CD4-positive, CD25-positive, alpha-beta regulatory T cell (primary cell): Measurements from ENCODE around the gene DUSP22. TPM values are rescaled to one million over a fixed set of nuclear protein-coding genes. Genes with fewer than 3 reads are reported as not detected.
A peak's percentile ranks its signal among the peaks of the same experiment; 100 is the strongest.

Source experiments
- ATAC-seq, 2 donors: fragments of 150-1000 bp; cut with Tn5 transposase; one replicate each; pipeline ENCODE4 v1.10.0; 2021; ENCODE audit warnings: low read depth in 2 of 2, moderate number of reproducible peaks in 2 of 2, moderate library complexity in 1 of 2
- DNase-seq, 3 donors: peaks; one replicate each; pipeline versions ENCODE4 v3.0.0 to v3.0.0-alpha.2; 2012 to 2022; ENCODE audit warnings: mixed read lengths in 1 of 3
- H3K27ac ChIP-seq: one replicate; pipeline ENCODE4 v1.7.0; 2013; ENCODE audit warnings: mild to moderate bottlenecking, low read length; ENCODE audit not compliant: insufficient read depth, poor library complexity, severe bottlenecking
- H3K27me3 ChIP-seq: one replicate; pipeline ENCODE4 v1.7.0; 2013; ENCODE audit warnings: low read length; ENCODE audit not compliant: control insufficient read depth, insufficient read depth
- H3K36me3 ChIP-seq: one replicate; pipeline ENCODE4 v1.7.0; 2013; ENCODE audit warnings: mild to moderate bottlenecking, low read length, moderate library complexity; ENCODE audit not compliant: control insufficient read depth, insufficient read depth
- H3K4me1 ChIP-seq: 2 replicates; pipeline ENCODE4 v1.7.0; 2013; ENCODE audit warnings: mild to moderate bottlenecking, low read length; ENCODE audit not compliant: insufficient read depth, control insufficient read depth, poor library complexity, severe bottlenecking
- H3K4me3 ChIP-seq: one replicate; pipeline ENCODE4 v1.7.0; 2013; ENCODE audit warnings: low read depth, mild to moderate bottlenecking, low read length, moderate library complexity
- H3K9me3 ChIP-seq, 2 experiments: 1 replicate in 1 of 2; 2 replicates in 1 of 2; pipeline ENCODE4 v1.7.0; 2013; ENCODE audit warnings: low read length in 2 of 2, mild to moderate bottlenecking in 1 of 2, moderate library complexity in 1 of 2; ENCODE audit not compliant: control insufficient read depth in 2 of 2
- H3K27ac Mint-ChIP-seq, 3 donors: one replicate each; pipeline ENCODE4 v1.8.0; 2020 to 2022; ENCODE audit warnings: mild to moderate bottlenecking in 3 of 3, mixed read lengths in 3 of 3, moderate library complexity in 2 of 3
- H3K27me3 Mint-ChIP-seq: one replicate; pipeline ENCODE4 v1.8.0; 2022; ENCODE audit warnings: mild to moderate bottlenecking, mixed read lengths
- H3K36me3 Mint-ChIP-seq: one replicate; pipeline ENCODE4 v1.8.0; 2020; ENCODE audit warnings: mixed read lengths
- H3K4me1 Mint-ChIP-seq, 4 donors: one replicate each; pipeline ENCODE4 v1.8.0; 2020 to 2022; ENCODE audit warnings: mixed read lengths in 4 of 4, mild to moderate bottlenecking in 1 of 4
- H3K4me3 Mint-ChIP-seq, 4 donors: one replicate each; pipeline ENCODE4 v1.8.0; 2020 to 2022; ENCODE audit warnings: mild to moderate bottlenecking in 4 of 4, mixed read lengths in 4 of 4, moderate library complexity in 3 of 4
- H3K9me3 Mint-ChIP-seq, 7 donors: one replicate each; pipeline ENCODE4 v1.8.0; 2020 to 2022; ENCODE audit warnings: mixed read lengths in 7 of 7, mild to moderate bottlenecking in 3 of 7, moderate library complexity in 2 of 7
- polyA plus RNA-seq, 4 donors: library from polyadenylated mRNA; unstranded; fragments of 300-500 nt; fragmentation: Illumina TruSeq; gene quantifications; one replicate each; pipeline ENCODE4 v1.2.3, GENCODE V29; 2021
- total RNA-seq: library from RNA; stranded (reverse); gene quantifications from one replicate; pipeline ENCODE4 v1.2.3, GENCODE V29; 2022

The DUSP22 gene
- total and polyA plus RNA-seq, 5 donors from 2014 or later: 45.5 to 48.5 (median 46.6) TPM

- ATAC-seq (no peak), DNase-seq (no peak)
- Histone ChIP-seq H3K36me3 (peaks cover 4% of the 10 kb centered on the region), H3K4me1 (peaks cover 14% of the 10 kb centered on the region), H3K9me3 (no peaks in the 10 kb centered on the region), H3K27me3 (no peaks in the 10 kb centered on the region), H3K4me3 (no peak overlapping the region), H3K27ac (no peak overlapping the region)
- Mint-ChIP-seq H3K4me3 (no peak overlapping the region), H3K36me3 (peaks cover 6% of the 10 kb centered on the region), H3K27me3 (no peaks in the 10 kb centered on the region), H3K4me1 (peaks cover 0 to 5% (median 1%) of the 10 kb centered on the region in 4 donors), H3K27ac (no peak overlapping the region), H3K9me3 (peaks cover 0 to 3% (median 0%) of the 10 kb centered on the region in 7 donors)
These were observed 37.8 kb downstream of the DUSP22 start for GRCh38 chr6:329888-330691.

GRCh38 chr6:330948-331347, 38.7 kb downstream of the DUSP22 start:
- ATAC-seq (no peak), DNase-seq (no peak)
- no peak overlapping the region for H3K4me3 ChIP-seq
- H3K4me3 Mint-ChIP-seq: no peak overlapping the region
- H3K27me3 ChIP-seq: no peaks in the 10 kb centered on the region
- peaks cover 0 to 3% (median 0%) of the 10 kb centered on the region in 7 donors for H3K9me3 Mint-ChIP-seq
- H3K4me1 ChIP-seq: peaks cover 15% of the 10 kb centered on the region
- H3K36me3 Mint-ChIP-seq: peaks cover 6% of the 10 kb centered on the region
- H3K9me3 ChIP-seq: no peaks in the 10 kb centered on the region
- no peak overlapping the region for H3K27ac Mint-ChIP-seq
- H3K27me3 Mint-ChIP-seq: no peaks in the 10 kb centered on the region
- peaks cover 0 to 8% (median 2%) of the 10 kb centered on the region in 4 donors for H3K4me1 Mint-ChIP-seq
- H3K36me3 ChIP-seq: peaks cover 4% of the 10 kb centered on the region
- H3K27ac ChIP-seq: no peak overlapping the region

GRCh38 chr6:331622-332521, 39.6 kb downstream of the DUSP22 start:
- Histone ChIP-seq H3K36me3 (peaks cover 2% of the 10 kb centered on the region), H3K27me3 (no peaks in the 10 kb centered on the region), H3K4me3 (no peak overlapping the region), H3K27ac (no peak overlapping the region), H3K9me3 (no peaks in the 10 kb centered on the region), H3K4me1 (peaks cover 24% of the 10 kb centered on the region)
- Mint-ChIP-seq H3K36me3 (peaks cover 6% of the 10 kb centered on the region), H3K27me3 (no peaks in the 10 kb centered on the region), H3K9me3 (peaks cover 0 to 3% (median 0%) of the 10 kb centered on the region in 7 donors), H3K4me1 (peaks cover 6 to 13% (median 10%) of the 10 kb centered on the region in 4 donors), H3K4me3 (no peak overlapping the region), H3K27ac (no peak overlapping the region)
- DNase-seq (no peak), ATAC-seq (no peak)

GRCh38 chr6:332671-333070, 40.4 kb downstream of the DUSP22 start:
- H3K4me3 ChIP-seq: no peak overlapping the region
- Mint-ChIP-seq H3K4me1 (peaks cover 10 to 20% (median 16%) of the 10 kb centered on the region in 4 donors), H3K4me3 (no peak overlapping the region), H3K36me3 (peaks cover 2% of the 10 kb centered on the region), H3K27me3 (no peaks in the 10 kb centered on the region), H3K27ac (no peak overlapping the region), H3K9me3 (no peaks in the 10 kb centered on the region)
- peaks cover 2% of the 10 kb centered on the region for H3K36me3 ChIP-seq
- H3K27me3 ChIP-seq: no peaks in the 10 kb centered on the region
- H3K4me1 ChIP-seq: peaks cover 28% of the 10 kb centered on the region
- H3K9me3 ChIP-seq: no peaks in the 10 kb centered on the region
- no peak overlapping the region for H3K27ac ChIP-seq
- ATAC-seq: no peak
- no peak for DNase-seq

- no peaks in the 10 kb centered on the region for H3K27me3 ChIP-seq
- no peak overlapping the region for H3K27ac ChIP-seq
- H3K36me3 Mint-ChIP-seq: no peaks in the 10 kb centered on the region
- no peak overlapping the region for H3K27ac Mint-ChIP-seq
- no peak overlapping the region for H3K4me3 Mint-ChIP-seq
- peaks cover 22% of the 10 kb centered on the region for H3K4me1 ChIP-seq
- H3K27me3 Mint-ChIP-seq: no peaks in the 10 kb centered on the region
- H3K36me3 ChIP-seq: peaks cover 2% of the 10 kb centered on the region
- H3K9me3 ChIP-seq: no peaks in the 10 kb centered on the region
- peaks cover 14 to 27% (median 23%) of the 10 kb centered on the region in 4 donors for H3K4me1 Mint-ChIP-seq
- H3K9me3 Mint-ChIP-seq: no peaks in the 10 kb centered on the region
- DNase-seq (no peak), ATAC-seq (no peak)
- H3K4me3 ChIP-seq: no peak overlapping the region
These were observed 41.2 kb downstream of the DUSP22 start for GRCh38 chr6:333379-334002.

GRCh38 chr6:334536-335510, 42.5 kb downstream of the DUSP22 start:
- Histone ChIP-seq H3K36me3 (peaks cover 2% of the 10 kb centered on the region), H3K27me3 (no peaks in the 10 kb centered on the region), H3K27ac (no peak overlapping the region), H3K4me3 (no peak overlapping the region), H3K4me1 (peaks cover 34% of the 10 kb centered on the region), H3K9me3 (no peaks in the 10 kb centered on the region)
- H3K9me3 Mint-ChIP-seq: no peaks in the 10 kb centered on the region
- no peak for ATAC-seq
- H3K36me3 Mint-ChIP-seq: no peaks in the 10 kb centered on the region
- DNase-seq: no peak
- no peak overlapping the region for H3K27ac Mint-ChIP-seq
- H3K4me3 Mint-ChIP-seq: no peak overlapping the region
- peaks cover 22 to 40% (median 36%) of the 10 kb centered on the region in 4 donors for H3K4me1 Mint-ChIP-seq
- no peaks in the 10 kb centered on the region for H3K27me3 Mint-ChIP-seq

GRCh38 chr6:335572-335971, 43.3 kb downstream of the DUSP22 start:
- DNase-seq (no peak), ATAC-seq (no peak)
- Mint-ChIP-seq H3K9me3 (no peaks in the 10 kb centered on the region), H3K27me3 (no peaks in the 10 kb centered on the region), H3K4me3 (no peak overlapping the region), H3K36me3 (no peaks in the 10 kb centered on the region), H3K27ac (peak overlapping the region in 2 of 3 donors; percentile 35 to 75), H3K4me1 (peaks cover 22 to 47% (median 40%) of the 10 kb centered on the region in 4 donors)
- peaks cover 41% of the 10 kb centered on the region for H3K4me1 ChIP-seq
- H3K4me3 ChIP-seq: no peak overlapping the region
- no peak overlapping the region for H3K27ac ChIP-seq
- peaks cover 2% of the 10 kb centered on the region for H3K36me3 ChIP-seq
- no peaks in the 10 kb centered on the region for H3K27me3 ChIP-seq
- no peaks in the 10 kb centered on the region for H3K9me3 ChIP-seq
